SK-N-SH treated with all-trans-retinoic acid at 6 μM for 48 hours (cell line): ENCODE results near the gene PSAPL1.

Source experiments
- ATAC-seq: fragments of 200-7000 bp; cut with Tn5 transposase; 3 replicates; pipeline ENCODE4 v1.9.1; 2020; ENCODE audit warnings: mild to moderate bottlenecking, moderate library complexity
- ARNTL ChIP-seq: fragments of 450-650 bp; formaldehyde crosslinking; IDR thresholded peaks from 2 replicates; pipeline ENCODE4 v1.5.0; 2020; ENCODE audit warnings: low read depth, mild to moderate bottlenecking, moderate library complexity, borderline replicate concordance
- ESRRG ChIP-seq: fragments of 250-450 bp; sonication (Bioruptor Pico); IDR thresholded peaks from 2 replicates; pipeline ENCODE4 v1.6.1; 2021; ENCODE audit warnings: mild to moderate bottlenecking
- GLIS3 ChIP-seq: fragments of 250-450 bp; sonication (Bioruptor Pico); IDR thresholded peaks from 2 replicates; pipeline ENCODE4 v1.5.0; 2020; ENCODE audit warnings: mild to moderate bottlenecking, moderate library complexity
- OSR1 ChIP-seq: fragments of 250-450 bp; sonication (Bioruptor Pico); IDR thresholded peaks from 2 replicates; pipeline ENCODE4 v1.8.0; 2022; ENCODE audit warnings: moderate library complexity, mild to moderate bottlenecking, inconsistent platforms
- PPARA ChIP-seq: fragments of 250-450 bp; sonication (Bioruptor Pico); IDR thresholded peaks from 2 replicates; pipeline ENCODE4 v1.5.0; 2020; ENCODE audit warnings: mild to moderate bottlenecking, borderline replicate concordance
- RARB ChIP-seq: fragments of 250-450 bp; sonication (Bioruptor Pico); IDR thresholded peaks from 2 replicates; pipeline ENCODE4 v1.8.0; 2021; ENCODE audit warnings: mild to moderate bottlenecking, moderate library complexity
- SNAI2 ChIP-seq: fragments of 250-450 bp; sonication (Bioruptor Pico); IDR thresholded peaks from 2 replicates; pipeline ENCODE4 v1.5.0; 2020; ENCODE audit warnings: mild to moderate bottlenecking, moderate library complexity
- TCF4 ChIP-seq: fragments of 250-450 bp; sonication (Bioruptor Pico); IDR thresholded peaks from 2 replicates; pipeline ENCODE4 v1.8.0; 2021; ENCODE audit warnings: mild to moderate bottlenecking, moderate library complexity, borderline replicate concordance
- TOX ChIP-seq: fragments of 250-450 bp; sonication (Bioruptor Pico); IDR thresholded peaks from 2 replicates; pipeline ENCODE4 v1.8.0; 2021; ENCODE audit warnings: mild to moderate bottlenecking, moderate library complexity, borderline replicate concordance
- ZFP3 ChIP-seq: fragments of 250-450 bp; sonication (Bioruptor Pico); IDR thresholded peaks from 2 replicates; pipeline ENCODE4 v1.5.0; 2020; ENCODE audit warnings: mild to moderate bottlenecking, moderate library complexity
- ZNF565 ChIP-seq: fragments of 450-650 bp; formaldehyde crosslinking; conservative IDR thresholded peaks from 2 replicates; pipeline ENCODE4 v1.5.0; 2020; ENCODE audit warnings: low read depth, mild to moderate bottlenecking, moderate library complexity
- ZNF70 ChIP-seq: fragments of 450-650 bp; formaldehyde crosslinking; IDR thresholded peaks from 2 replicates; pipeline ENCODE4 v1.5.0; 2020; ENCODE audit warnings: mild to moderate bottlenecking, moderate library complexity
- ZNF8 ChIP-seq: fragments of 450-650 bp; formaldehyde crosslinking; IDR thresholded peaks from 2 replicates; pipeline ENCODE4 v1.5.0; 2020; ENCODE audit warnings: mild to moderate bottlenecking, moderate library complexity
- TF ChIP-seq, protein P1 (sequence below): fragments of 250-450 bp; sonication (Bioruptor Pico); IDR thresholded peaks from 2 replicates; pipeline ENCODE4 v1.5.1; 2020; ENCODE audit warnings: low read depth, mild to moderate bottlenecking, moderate library complexity
- TF ChIP-seq, protein P2 (sequence below): fragments of 250-450 bp; sonication (Bioruptor Pico); IDR thresholded peaks from 2 replicates; pipeline ENCODE4 v1.8.0; 2021; ENCODE audit warnings: low read depth, mild to moderate bottlenecking, moderate library complexity, borderline replicate concordance
- TF ChIP-seq, protein P3 (sequence below): fragments of 250-450 bp; sonication (Bioruptor Pico); IDR thresholded peaks from 2 replicates; pipeline ENCODE4 v1.5.1; 2021; ENCODE audit warnings: mild to moderate bottlenecking, moderate library complexity
- TF ChIP-seq, protein P4 (sequence below): fragments of 250-450 bp; sonication (Bioruptor Pico); IDR thresholded peaks from 2 replicates; pipeline ENCODE4 v1.5.0; 2020; ENCODE audit warnings: mild to moderate bottlenecking, moderate library complexity
- TF ChIP-seq, protein P5 (sequence below): fragments of 250-450 bp; sonication (Bioruptor Pico); IDR thresholded peaks from 2 replicates; pipeline ENCODE4 v1.8.0; 2020; ENCODE audit warnings: mild to moderate bottlenecking, moderate library complexity, borderline replicate concordance

The PSAPL1 gene

DNA sequence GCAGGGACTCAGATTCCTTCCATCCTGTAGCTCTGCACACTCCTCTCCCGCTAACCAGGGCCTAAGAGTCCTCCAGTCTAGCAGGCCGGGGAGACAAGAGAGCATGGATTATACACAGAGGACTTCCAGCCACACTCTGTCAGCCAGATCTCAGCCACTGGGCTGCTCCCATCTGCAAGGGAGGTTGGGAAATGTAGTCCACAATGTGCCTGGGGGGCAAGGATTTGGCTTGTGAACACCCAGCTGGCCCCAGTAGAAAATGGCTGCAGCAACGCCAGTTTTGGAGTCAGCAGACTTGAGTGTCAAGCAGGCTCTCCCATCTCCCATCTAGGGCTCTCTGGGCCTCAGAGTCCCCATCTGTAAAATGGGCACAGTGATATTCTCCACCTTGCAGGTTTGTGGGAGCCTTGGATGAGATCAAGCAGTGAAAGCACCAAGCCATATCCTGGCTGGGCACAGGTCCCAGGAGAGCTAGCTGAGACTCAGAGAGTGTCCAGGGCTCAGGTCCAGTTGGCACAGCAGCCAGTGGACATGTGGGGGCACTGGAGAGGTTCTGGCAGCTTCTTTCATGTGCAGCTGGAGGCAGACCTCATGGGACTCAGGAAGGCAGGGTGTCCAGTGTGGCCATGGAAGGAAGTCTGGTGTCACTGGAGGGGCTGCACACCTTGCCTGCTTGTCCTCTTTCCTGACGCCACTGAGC lies 14.6 kb downstream of the PSAPL1 start:
- TF ChIP-seq ESRRG (CRISPR knock-in tag) (no peak), PPARA (no peak), OSR1 (CRISPR knock-in tag) (no peak), ZNF565 (CRISPR knock-in tag) (no peak), RARB (no peak), ARNTL (CRISPR knock-in tag) (no peak)
- TF ChIP-seq, protein P1, sequence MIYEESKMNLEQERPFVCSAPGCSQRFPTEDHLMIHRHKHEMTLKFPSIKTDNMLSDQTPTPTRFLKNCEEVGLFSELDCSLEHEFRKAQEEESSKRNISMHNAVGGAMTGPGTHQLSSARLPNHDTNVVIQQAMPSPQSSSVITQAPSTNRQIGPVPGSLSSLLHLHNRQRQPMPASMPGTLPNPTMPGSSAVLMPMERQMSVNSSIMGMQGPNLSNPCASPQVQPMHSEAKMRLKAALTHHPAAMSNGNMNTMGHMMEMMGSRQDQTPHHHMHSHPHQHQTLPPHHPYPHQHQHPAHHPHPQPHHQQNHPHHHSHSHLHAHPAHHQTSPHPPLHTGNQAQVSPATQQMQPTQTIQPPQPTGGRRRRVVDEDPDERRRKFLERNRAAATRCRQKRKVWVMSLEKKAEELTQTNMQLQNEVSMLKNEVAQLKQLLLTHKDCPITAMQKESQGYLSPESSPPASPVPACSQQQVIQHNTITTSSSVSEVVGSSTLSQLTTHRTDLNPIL (CRISPR knock-in tag): no peak
- TF ChIP-seq, protein P2, sequence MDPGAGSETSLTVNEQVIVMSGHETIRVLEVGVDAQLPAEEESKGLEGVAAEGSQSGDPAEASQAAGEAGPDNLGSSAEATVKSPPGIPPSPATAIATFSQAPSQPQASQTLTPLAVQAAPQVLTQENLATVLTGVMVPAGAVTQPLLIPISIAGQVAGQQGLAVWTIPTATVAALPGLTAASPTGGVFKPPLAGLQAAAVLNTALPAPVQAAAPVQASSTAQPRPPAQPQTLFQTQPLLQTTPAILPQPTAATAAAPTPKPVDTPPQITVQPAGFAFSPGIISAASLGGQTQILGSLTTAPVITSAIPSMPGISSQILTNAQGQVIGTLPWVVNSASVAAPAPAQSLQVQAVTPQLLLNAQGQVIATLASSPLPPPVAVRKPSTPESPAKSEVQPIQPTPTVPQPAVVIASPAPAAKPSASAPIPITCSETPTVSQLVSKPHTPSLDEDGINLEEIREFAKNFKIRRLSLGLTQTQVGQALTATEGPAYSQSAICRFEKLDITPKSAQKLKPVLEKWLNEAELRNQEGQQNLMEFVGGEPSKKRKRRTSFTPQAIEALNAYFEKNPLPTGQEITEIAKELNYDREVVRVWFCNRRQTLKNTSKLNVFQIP (CRISPR knock-in tag): no peak
- TF ChIP-seq, protein P3, sequence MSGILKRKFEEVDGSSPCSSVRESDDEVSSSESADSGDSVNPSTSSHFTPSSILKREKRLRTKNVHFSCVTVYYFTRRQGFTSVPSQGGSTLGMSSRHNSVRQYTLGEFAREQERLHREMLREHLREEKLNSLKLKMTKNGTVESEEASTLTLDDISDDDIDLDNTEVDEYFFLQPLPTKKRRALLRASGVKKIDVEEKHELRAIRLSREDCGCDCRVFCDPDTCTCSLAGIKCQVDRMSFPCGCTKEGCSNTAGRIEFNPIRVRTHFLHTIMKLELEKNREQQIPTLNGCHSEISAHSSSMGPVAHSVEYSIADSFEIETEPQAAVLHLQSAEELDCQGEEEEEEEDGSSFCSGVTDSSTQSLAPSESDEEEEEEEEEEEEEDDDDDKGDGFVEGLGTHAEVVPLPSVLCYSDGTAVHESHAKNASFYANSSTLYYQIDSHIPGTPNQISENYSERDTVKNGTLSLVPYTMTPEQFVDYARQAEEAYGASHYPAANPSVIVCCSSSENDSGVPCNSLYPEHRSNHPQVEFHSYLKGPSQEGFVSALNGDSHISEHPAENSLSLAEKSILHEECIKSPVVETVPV: no peak
- TF ChIP-seq, all 23 proteins: peak for 0
- ATAC-seq: no peak

DNA sequence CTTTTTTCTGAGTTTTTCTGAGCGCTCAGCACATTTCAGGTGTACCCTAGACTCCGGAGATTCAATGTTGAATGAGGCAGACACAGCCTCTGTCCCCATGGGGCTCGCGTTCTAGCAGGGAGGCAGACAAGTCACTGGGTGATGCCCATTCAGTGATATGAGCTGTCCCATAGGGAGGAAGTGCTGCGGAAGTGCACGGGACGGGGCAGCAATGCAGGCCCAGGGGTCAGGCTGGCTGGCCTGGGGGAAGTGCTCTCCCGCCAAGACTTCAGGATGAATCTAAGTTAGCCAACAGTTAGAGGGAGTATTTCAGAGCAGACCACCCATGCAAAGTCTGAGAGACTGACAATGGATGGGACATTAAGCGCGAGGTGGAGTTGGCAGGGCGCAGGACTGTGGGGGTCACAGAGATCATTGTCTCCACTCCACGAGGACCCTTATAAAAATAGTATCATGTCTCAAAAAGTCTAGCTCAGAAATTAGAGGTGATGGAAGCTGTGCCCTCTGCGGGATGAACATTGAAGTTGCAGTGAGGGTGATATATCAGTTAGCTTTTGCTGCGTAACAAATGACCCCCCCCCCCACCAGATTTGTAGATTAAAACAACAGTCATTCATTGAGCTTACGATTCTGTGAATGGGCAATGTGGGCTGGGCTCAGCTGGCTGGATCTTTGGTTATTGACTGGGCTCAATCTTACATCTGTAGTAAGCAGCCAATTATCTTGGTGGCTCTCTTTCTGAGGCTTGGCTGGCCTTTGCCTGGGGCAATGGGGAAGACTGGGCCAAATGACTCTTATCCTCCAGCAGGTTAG lies 16.4 kb downstream of the PSAPL1 start:
- no peak for TF ChIP-seq SNAI2
- TF ChIP-seq, protein P2 (CRISPR knock-in tag): no peak
- TF ChIP-seq TOX (CRISPR knock-in tag): no peak
- no peak for TF ChIP-seq ZNF565 (CRISPR knock-in tag)
- no peak for TF ChIP-seq GLIS3 (CRISPR knock-in tag)
- TF ChIP-seq, protein P1 (CRISPR knock-in tag): no peak
- no peak for TF ChIP-seq ZFP3
- no peak for TF ChIP-seq TCF4 (CRISPR knock-in tag)
- TF ChIP-seq, protein P4, sequence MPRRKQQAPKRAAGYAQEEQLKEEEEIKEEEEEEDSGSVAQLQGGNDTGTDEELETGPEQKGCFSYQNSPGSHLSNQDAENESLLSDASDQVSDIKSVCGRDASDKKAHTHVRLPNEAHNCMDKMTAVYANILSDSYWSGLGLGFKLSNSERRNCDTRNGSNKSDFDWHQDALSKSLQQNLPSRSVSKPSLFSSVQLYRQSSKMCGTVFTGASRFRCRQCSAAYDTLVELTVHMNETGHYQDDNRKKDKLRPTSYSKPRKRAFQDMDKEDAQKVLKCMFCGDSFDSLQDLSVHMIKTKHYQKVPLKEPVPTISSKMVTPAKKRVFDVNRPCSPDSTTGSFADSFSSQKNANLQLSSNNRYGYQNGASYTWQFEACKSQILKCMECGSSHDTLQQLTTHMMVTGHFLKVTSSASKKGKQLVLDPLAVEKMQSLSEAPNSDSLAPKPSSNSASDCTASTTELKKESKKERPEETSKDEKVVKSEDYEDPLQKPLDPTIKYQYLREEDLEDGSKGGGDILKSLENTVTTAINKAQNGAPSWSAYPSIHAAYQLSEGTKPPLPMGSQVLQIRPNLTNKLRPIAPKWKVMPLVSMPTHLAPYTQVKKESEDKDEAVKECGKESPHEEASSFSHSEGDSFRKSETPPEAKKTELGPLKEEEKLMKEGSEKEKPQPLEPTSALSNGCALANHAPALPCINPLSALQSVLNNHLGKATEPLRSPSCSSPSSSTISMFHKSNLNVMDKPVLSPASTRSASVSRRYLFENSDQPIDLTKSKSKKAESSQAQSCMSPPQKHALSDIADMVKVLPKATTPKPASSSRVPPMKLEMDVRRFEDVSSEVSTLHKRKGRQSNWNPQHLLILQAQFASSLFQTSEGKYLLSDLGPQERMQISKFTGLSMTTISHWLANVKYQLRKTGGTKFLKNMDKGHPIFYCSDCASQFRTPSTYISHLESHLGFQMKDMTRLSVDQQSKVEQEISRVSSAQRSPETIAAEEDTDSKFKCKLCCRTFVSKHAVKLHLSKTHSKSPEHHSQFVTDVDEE (CRISPR knock-in tag): no peak
- TF ChIP-seq PPARA: no peak
- no peak for TF ChIP-seq ZNF70
- TF ChIP-seq ZNF8: no peak
- TF ChIP-seq, protein P5, sequence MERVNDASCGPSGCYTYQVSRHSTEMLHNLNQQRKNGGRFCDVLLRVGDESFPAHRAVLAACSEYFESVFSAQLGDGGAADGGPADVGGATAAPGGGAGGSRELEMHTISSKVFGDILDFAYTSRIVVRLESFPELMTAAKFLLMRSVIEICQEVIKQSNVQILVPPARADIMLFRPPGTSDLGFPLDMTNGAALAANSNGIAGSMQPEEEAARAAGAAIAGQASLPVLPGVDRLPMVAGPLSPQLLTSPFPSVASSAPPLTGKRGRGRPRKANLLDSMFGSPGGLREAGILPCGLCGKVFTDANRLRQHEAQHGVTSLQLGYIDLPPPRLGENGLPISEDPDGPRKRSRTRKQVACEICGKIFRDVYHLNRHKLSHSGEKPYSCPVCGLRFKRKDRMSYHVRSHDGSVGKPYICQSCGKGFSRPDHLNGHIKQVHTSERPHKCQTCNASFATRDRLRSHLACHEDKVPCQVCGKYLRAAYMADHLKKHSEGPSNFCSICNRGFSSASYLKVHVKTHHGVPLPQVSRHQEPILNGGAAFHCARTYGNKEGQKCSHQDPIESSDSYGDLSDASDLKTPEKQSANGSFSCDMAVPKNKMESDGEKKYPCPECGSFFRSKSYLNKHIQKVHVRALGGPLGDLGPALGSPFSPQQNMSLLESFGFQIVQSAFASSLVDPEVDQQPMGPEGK (CRISPR knock-in tag): no peak
- TF ChIP-seq RARB: no peak
- no peak for ATAC-seq
